ENCODE measurements around the gene RNF32.
"Not testable (repeated sequence)": the region's sequence is repeated elsewhere in the genome, so short reads cannot be mapped to it uniquely, and the experiment has no call there.

Gene RNF32

GRCh38 chr7:156614434-156615264 lies 25.9 kb upstream of the RNF32 start:
- no peak for DNase-seq

GRCh38 chr7:156616269-156617202 lies 24.0 kb upstream of the RNF32 start:
- DNase-seq = no peak

- no peak for DNase-seq
These were observed 23.4 kb upstream of the RNF32 start for GRCh38 chr7:156617215-156617614.

GRCh38 chr7:156618078-156618779 lies 22.3 kb upstream of the RNF32 start:
- no peak for DNase-seq

- DNase-seq = no peak
These were observed 21.7 kb upstream of the RNF32 start for GRCh38 chr7:156618780-156619367.

GRCh38 chr7:156619488-156620290 lies 20.9 kb upstream of the RNF32 start:
- DNase-seq = not testable (repeated sequence)

- DNase-seq = no peak
These were observed 20.3 kb upstream of the RNF32 start for GRCh38 chr7:156620291-156620675.

GRCh38 chr7:156621652-156622051 lies 18.9 kb upstream of the RNF32 start:
- DNase-seq = no peak

GRCh38 chr7:156625580-156625979 lies 15.0 kb upstream of the RNF32 start:
- no peak for DNase-seq

- no peak for DNase-seq
These were observed 14.2 kb upstream of the RNF32 start for GRCh38 chr7:156626220-156626895.

GRCh38 chr7:156628562-156628961 lies 12.0 kb upstream of the RNF32 start:
- no peak for DNase-seq

GRCh38 chr7:156629873-156630272 lies 10.7 kb upstream of the RNF32 start:
- DNase-seq = no peak

- no peak for DNase-seq
These were observed 6.5 kb upstream of the RNF32 start for GRCh38 chr7:156634117-156634516.

- DNase-seq = no peak
These were observed 4.8 kb upstream of the RNF32 start for GRCh38 chr7:156635529-156636385.

GRCh38 chr7:156637093-156637492 lies 3.5 kb upstream of the RNF32 start:
- DNase-seq = not testable (repeated sequence)

GRCh38 chr7:156638443-156639077 lies 2.0 kb upstream of the RNF32 start:
- DNase-seq = no peak

- DNase-seq = no peak
These were observed 933 bp upstream of the RNF32 start for GRCh38 chr7:156639426-156640256.

- peak; percentile 55 for DNase-seq
These were observed 443 bp downstream of the RNF32 start for GRCh38 chr7:156640949-156641485.
